Measurements from ENCODE around the gene HLA-DOA. TPM values are rescaled to one million over a fixed set of nuclear protein-coding genes. Genes with fewer than 3 reads are reported as not detected.

Gene HLA-DOA
- total and polyA plus RNA-seq, 2 of the 8 experiments (the other 6 are each of a cell fraction or from before 2014, with no cell fraction given): 23.7 to 89.0 TPM

DNA sequence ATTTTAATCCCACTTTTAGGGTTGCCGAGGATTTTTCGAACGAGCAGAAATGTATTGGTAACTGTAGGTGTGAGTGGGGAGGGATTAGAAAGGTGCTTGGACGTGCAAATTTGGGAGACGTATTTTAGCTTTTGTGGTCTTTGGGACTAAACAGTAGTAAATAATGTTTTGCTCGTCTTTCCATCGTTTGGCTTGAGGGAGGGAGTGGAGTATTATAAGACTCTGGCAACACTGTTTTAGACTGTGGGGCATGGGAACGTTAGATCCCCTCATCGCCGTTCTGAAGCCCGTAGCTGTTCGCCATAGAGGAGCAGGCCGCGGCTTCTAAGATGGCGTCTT, 38.2 kb downstream of the HLA-DOA start (continued):
- TF ChIP-seq, protein P1, sequence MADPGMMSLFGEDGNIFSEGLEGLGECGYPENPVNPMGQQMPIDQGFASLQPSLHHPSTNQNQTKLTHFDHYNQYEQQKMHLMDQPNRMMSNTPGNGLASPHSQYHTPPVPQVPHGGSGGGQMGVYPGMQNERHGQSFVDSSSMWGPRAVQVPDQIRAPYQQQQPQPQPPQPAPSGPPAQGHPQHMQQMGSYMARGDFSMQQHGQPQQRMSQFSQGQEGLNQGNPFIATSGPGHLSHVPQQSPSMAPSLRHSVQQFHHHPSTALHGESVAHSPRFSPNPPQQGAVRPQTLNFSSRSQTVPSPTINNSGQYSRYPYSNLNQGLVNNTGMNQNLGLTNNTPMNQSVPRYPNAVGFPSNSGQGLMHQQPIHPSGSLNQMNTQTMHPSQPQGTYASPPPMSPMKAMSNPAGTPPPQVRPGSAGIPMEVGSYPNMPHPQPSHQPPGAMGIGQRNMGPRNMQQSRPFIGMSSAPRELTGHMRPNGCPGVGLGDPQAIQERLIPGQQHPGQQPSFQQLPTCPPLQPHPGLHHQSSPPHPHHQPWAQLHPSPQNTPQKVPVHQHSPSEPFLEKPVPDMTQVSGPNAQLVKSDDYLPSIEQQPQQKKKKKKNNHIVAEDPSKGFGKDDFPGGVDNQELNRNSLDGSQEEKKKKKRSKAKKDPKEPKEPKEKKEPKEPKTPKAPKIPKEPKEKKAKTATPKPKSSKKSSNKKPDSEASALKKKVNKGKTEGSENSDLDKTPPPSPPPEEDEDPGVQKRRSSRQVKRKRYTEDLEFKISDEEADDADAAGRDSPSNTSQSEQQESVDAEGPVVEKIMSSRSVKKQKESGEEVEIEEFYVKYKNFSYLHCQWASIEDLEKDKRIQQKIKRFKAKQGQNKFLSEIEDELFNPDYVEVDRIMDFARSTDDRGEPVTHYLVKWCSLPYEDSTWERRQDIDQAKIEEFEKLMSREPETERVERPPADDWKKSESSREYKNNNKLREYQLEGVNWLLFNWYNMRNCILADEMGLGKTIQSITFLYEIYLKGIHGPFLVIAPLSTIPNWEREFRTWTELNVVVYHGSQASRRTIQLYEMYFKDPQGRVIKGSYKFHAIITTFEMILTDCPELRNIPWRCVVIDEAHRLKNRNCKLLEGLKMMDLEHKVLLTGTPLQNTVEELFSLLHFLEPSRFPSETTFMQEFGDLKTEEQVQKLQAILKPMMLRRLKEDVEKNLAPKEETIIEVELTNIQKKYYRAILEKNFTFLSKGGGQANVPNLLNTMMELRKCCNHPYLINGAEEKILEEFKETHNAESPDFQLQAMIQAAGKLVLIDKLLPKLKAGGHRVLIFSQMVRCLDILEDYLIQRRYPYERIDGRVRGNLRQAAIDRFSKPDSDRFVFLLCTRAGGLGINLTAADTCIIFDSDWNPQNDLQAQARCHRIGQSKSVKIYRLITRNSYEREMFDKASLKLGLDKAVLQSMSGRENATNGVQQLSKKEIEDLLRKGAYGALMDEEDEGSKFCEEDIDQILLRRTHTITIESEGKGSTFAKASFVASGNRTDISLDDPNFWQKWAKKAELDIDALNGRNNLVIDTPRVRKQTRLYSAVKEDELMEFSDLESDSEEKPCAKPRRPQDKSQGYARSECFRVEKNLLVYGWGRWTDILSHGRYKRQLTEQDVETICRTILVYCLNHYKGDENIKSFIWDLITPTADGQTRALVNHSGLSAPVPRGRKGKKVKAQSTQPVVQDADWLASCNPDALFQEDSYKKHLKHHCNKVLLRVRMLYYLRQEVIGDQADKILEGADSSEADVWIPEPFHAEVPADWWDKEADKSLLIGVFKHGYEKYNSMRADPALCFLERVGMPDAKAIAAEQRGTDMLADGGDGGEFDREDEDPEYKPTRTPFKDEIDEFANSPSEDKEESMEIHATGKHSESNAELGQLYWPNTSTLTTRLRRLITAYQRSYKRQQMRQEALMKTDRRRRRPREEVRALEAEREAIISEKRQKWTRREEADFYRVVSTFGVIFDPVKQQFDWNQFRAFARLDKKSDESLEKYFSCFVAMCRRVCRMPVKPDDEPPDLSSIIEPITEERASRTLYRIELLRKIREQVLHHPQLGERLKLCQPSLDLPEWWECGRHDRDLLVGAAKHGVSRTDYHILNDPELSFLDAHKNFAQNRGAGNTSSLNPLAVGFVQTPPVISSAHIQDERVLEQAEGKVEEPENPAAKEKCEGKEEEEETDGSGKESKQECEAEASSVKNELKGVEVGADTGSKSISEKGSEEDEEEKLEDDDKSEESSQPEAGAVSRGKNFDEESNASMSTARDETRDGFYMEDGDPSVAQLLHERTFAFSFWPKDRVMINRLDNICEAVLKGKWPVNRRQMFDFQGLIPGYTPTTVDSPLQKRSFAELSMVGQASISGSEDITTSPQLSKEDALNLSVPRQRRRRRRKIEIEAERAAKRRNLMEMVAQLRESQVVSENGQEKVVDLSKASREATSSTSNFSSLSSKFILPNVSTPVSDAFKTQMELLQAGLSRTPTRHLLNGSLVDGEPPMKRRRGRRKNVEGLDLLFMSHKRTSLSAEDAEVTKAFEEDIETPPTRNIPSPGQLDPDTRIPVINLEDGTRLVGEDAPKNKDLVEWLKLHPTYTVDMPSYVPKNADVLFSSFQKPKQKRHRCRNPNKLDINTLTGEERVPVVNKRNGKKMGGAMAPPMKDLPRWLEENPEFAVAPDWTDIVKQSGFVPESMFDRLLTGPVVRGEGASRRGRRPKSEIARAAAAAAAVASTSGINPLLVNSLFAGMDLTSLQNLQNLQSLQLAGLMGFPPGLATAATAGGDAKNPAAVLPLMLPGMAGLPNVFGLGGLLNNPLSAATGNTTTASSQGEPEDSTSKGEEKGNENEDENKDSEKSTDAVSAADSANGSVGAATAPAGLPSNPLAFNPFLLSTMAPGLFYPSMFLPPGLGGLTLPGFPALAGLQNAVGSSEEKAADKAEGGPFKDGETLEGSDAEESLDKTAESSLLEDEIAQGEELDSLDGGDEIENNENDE (IDR thresholded peaks at IDR 0.05; ENCODE audit: insufficient replicate concordance, low read length): peak; percentile 12
- TF ChIP-seq POLR2AphosphoS5 (IDR thresholded peaks at IDR 0.05; ENCODE audit: low read depth, low read length): no peak; the same call in 1 of the 2 replicates
- TF ChIP-seq TEAD4 (IDR thresholded peaks at IDR 0.05; ENCODE audit: low read depth, low read length): no peak
- no peak for TF ChIP-seq KDM1A (IDR thresholded peaks at IDR 0.05; ENCODE audit: borderline replicate concordance, low read length)
- no peak for TF ChIP-seq SRF (IDR thresholded peaks at IDR 0.05; ENCODE audit: low read depth, low read length)
- TF ChIP-seq HDAC6 (IDR thresholded peaks at IDR 0.05; ENCODE audit: low read depth, low read length): no peak
- TF ChIP-seq RBBP5 (IDR thresholded peaks at IDR 0.05; ENCODE audit: borderline replicate concordance, low read depth, low read length): 0 out of 2 replicates have a peak, but pooled peaks have one; percentile 20
- TF ChIP-seq MAFK (IDR thresholded peaks at IDR 0.05; ENCODE audit: low read depth, low read length): no peak
- no peak for TF ChIP-seq TBP (IDR thresholded peaks at IDR 0.05; ENCODE audit: low read depth, low read length)
- no peak for TF ChIP-seq BRCA1 (IDR thresholded peaks at IDR 0.05; ENCODE audit: low read depth, low read length)
- peak; percentile 9 for TF ChIP-seq KDM4A (IDR thresholded peaks at IDR 0.05; ENCODE audit: low read depth, low read length, severe bottlenecking)

Data from H1 (cell line).